HL-60/S4 treated with phorbol 12-myristate 13-acetate at 8.2 ng/mL for 4 days and 3 days (cell line): ENCODE data around the gene TP53TG3C.
"Not testable (repeated sequence)": the region's sequence is repeated elsewhere in the genome, so short reads cannot be mapped to it uniquely, and the experiment has no call there.

Experiments used
- in situ Hi-C: fragments of 300-500 bp; cut with MboI; formaldehyde crosslinking; loops from 2 replicates; pipeline ENCODE4 v1.15.0; 2022; ENCODE audit warnings: low sequenced_read_pairs

Gene TP53TG3C, protein sequence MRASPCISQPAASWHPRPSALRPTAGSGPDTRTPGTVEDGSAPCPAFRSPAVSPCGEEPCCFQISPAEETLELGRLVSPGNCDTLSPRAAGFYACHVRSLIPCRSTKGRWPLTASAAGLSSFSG

DNA sequence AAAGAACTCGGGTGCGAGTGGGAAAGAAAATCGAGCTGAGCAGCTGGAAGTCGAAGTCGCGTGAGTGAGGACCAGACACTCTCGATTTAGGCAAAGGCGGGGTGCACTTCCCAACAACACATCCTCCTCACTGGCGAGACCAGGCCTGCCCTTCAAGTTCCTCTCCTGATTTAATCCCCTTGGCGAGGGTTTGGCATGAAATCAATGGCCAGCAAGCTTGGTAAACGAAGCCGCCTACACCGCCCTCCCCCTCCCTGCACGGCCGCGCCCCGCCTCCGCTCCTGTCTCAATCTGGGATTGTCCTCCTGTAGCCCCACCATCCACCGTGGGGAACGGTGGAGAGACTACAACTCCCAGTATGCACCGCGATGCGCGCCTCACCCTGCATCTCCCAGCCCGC, at the start of gene TP53TG3C:
Gene TP53TG3C (plus strand): TSS at position 301 of the 400 bp plus-strand sequence. CDS start 68 bp downstream, at position 369.
- in situ Hi-C loops: not testable (repeated sequence)
